Neural progenitor cell (in vitro differentiated cells): Measurements from ENCODE around the gene GPLD1. TPM values are rescaled to one million over a fixed set of nuclear protein-coding genes. Genes with fewer than 3 reads are reported as not detected.
"Not testable (repeated sequence)": the region's sequence is repeated elsewhere in the genome, so short reads cannot be mapped to it uniquely, and the experiment has no call there.

Experiments used
- DNase-seq: peaks from one replicate; pipeline ENCODE4 v3.0.0-alpha.2; 2016; ENCODE audit warnings: low spot score
- H2AFZ ChIP-seq: fragments of 200-600 bp; sonication (generic); replicated peaks from 2 replicates; pipeline ENCODE4 v1.6.1; 2016; ENCODE audit warnings: antibody characterized with exemption
- H3F3A ChIP-seq: fragments of 200-600 bp; sonication (generic); 2 replicates; pipeline ENCODE4 v1.6.1; 2016; ENCODE audit warnings: antibody characterized with exemption, low read depth
- H3K27ac ChIP-seq: fragments of 200-600 bp; sonication (generic); 2 replicates; pipeline ENCODE4 v1.5.1; 2016; ENCODE audit warnings: mild to moderate bottlenecking
- H3K27me3 ChIP-seq: fragments of 200-600 bp; sonication (generic); 2 replicates; pipeline ENCODE4 v1.6.1; 2016; ENCODE audit warnings: mild to moderate bottlenecking, moderate library complexity
- H3K36me3 ChIP-seq: fragments of 200-600 bp; sonication (generic); 2 replicates; pipeline ENCODE4 v1.5.1; 2016
- H3K4me1 ChIP-seq: fragments of 200-600 bp; sonication (generic); 2 replicates; pipeline ENCODE4 v1.6.1; 2016; ENCODE audit warnings: mixed run types
- H3K4me2 ChIP-seq: fragments of 200-600 bp; sonication (generic); 2 replicates; pipeline ENCODE4 v1.6.1; 2016
- H3K4me3 ChIP-seq: fragments of 200-600 bp; sonication (generic); 2 replicates; pipeline ENCODE4 v1.5.1; 2016
- H3K79me2 ChIP-seq: fragments of 200-600 bp; sonication (generic); 2 replicates; pipeline ENCODE4 v1.6.1; 2016; ENCODE audit warnings: low read depth
- H3K9ac ChIP-seq: fragments of 200-600 bp; sonication (generic); 2 replicates; pipeline ENCODE4 v1.6.1; 2016
- H3K9me3 ChIP-seq: fragments of 200-600 bp; sonication (generic); 2 replicates; pipeline ENCODE4 v1.5.1; 2016; ENCODE audit warnings: low read depth
- H4K20me1 ChIP-seq: fragments of 200-600 bp; sonication (generic); 2 replicates; pipeline ENCODE4 v1.6.1; 2016; ENCODE audit warnings: low read depth
- H3K27ac Mint-ChIP-seq: 3 replicates; pipeline ENCODE4 v1.8.0; 2021; ENCODE audit warnings: mixed read lengths
- H3K27me3 Mint-ChIP-seq: 2 replicates; pipeline ENCODE4 v1.8.0; 2022; ENCODE audit warnings: low read depth, mild to moderate bottlenecking, inconsistent platforms, moderate library complexity, mixed read lengths; ENCODE audit not compliant: insufficient read depth
- H3K36me3 Mint-ChIP-seq: 3 replicates; pipeline ENCODE4 v1.8.0; 2021; ENCODE audit warnings: mixed read lengths
- H3K4me1 Mint-ChIP-seq: 3 replicates; pipeline ENCODE4 v1.8.0; 2021; ENCODE audit warnings: mixed read lengths
- H3K4me3 Mint-ChIP-seq: 3 replicates; pipeline ENCODE4 v1.8.0; 2021; ENCODE audit warnings: mild to moderate bottlenecking, moderate library complexity, mixed read lengths
- H3K9me3 Mint-ChIP-seq: 3 replicates; pipeline ENCODE4 v1.8.0; 2020; ENCODE audit warnings: mixed read lengths
- EZH2 ChIP-seq: fragments of 200-600 bp; sonication (generic); IDR thresholded peaks from 2 replicates; pipeline ENCODE4 v1.6.1; 2017; ENCODE audit warnings: antibody characterized with exemption, mild to moderate bottlenecking, moderate library complexity
- EZH2phosphoT487 ChIP-seq: fragments of 200-600 bp; sonication (generic); IDR thresholded peaks from 2 replicates; pipeline ENCODE4 v1.6.1; 2017; ENCODE audit warnings: antibody characterized with exemption
- total RNA-seq: library from RNA; depleted of rRNA; stranded (reverse); fragments of >200 nt; gene quantifications from 2 replicates; pipeline ENCODE4 v1.2.3, GENCODE V29; 2015; ENCODE audit warnings: low replicate concordance
- TF ChIP-seq, protein P1 (sequence below): fragments of 200-600 bp; sonication (generic); IDR thresholded peaks from 2 replicates; pipeline ENCODE4 v1.5.1; 2017; ENCODE audit warnings: antibody characterized with exemption, mild to moderate bottlenecking

The GPLD1 gene
- total RNA-seq, 1 donor from 2014 or later = 8.3 TPM

DNA sequence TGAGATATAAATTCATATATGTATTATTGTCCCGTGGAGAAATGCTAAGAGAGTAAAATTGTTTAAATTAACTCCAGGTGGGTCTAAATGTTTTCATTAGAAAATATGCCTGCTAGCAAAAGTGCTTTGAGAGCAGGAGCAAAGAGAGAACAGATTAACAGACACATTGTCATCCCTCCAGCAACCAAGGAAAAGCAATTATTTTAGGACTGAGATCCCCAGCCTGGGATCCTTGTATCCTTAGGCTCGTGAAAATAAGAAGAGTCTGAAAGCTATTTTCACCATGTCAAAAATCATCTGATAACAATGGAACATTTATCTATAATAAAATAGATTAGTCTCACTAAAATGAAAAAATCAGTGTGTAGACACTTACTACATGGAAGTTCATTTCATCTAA is 98.2 kb downstream of the GPLD1 start:
- Histone ChIP-seq H3K27ac (no peak overlapping the region), H2AFZ (no peak overlapping the region), H3K4me2 (no peak overlapping the region), H3F3A (no peaks in the 10 kb centered on the region), H3K27me3 (no peaks in the 10 kb centered on the region), H3K79me2 (no peaks in the 10 kb centered on the region), H3K9ac (no peak overlapping the region), H3K9me3 (no peaks in the 10 kb centered on the region), H3K4me1 (no peaks in the 10 kb centered on the region), H4K20me1 (no peaks in the 10 kb centered on the region), H3K4me3 (no peak overlapping the region), H3K36me3 (no peaks in the 10 kb centered on the region)
- TF ChIP-seq, protein P1, sequence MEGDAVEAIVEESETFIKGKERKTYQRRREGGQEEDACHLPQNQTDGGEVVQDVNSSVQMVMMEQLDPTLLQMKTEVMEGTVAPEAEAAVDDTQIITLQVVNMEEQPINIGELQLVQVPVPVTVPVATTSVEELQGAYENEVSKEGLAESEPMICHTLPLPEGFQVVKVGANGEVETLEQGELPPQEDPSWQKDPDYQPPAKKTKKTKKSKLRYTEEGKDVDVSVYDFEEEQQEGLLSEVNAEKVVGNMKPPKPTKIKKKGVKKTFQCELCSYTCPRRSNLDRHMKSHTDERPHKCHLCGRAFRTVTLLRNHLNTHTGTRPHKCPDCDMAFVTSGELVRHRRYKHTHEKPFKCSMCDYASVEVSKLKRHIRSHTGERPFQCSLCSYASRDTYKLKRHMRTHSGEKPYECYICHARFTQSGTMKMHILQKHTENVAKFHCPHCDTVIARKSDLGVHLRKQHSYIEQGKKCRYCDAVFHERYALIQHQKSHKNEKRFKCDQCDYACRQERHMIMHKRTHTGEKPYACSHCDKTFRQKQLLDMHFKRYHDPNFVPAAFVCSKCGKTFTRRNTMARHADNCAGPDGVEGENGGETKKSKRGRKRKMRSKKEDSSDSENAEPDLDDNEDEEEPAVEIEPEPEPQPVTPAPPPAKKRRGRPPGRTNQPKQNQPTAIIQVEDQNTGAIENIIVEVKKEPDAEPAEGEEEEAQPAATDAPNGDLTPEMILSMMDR = no peak
- TF ChIP-seq EZH2 = no peak
- TF ChIP-seq EZH2phosphoT487 = no peak
- Mint-ChIP-seq H3K4me1 (no peaks in the 10 kb centered on the region), H3K27ac (no peak overlapping the region), H3K36me3 (no peaks in the 10 kb centered on the region), H3K9me3 (peaks cover 2% of the 10 kb centered on the region), H3K4me3 (no peak overlapping the region), H3K27me3 (no peaks in the 10 kb centered on the region)
- no peak for DNase-seq

DNA sequence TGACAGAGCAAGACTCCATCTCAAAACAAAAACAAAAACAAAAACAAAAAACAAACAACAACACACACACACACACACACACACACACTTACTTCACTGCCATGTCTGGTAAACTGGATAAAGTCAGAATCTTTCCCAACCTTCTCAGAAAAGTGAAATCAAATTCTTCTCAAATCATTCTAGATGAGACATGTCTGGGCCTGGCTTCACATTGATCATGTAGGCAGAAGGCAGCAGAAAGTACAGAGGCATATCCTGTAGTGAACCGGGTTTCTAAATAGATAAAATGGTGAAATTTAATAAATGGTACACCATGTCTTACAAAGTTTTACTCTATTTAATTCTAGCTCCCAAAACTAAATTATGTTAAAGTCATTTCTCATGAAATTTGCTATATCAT is 101.6 kb downstream of the GPLD1 start:
- no peaks in the 10 kb centered on the region for H3F3A ChIP-seq
- no peak overlapping the region for H3K27ac ChIP-seq
- H3K36me3 Mint-ChIP-seq = no peaks in the 10 kb centered on the region
- H3K4me1 Mint-ChIP-seq = no peaks in the 10 kb centered on the region
- H3K4me3 ChIP-seq = no peak overlapping the region
- no peaks in the 10 kb centered on the region for H3K4me1 ChIP-seq
- no peak for TF ChIP-seq EZH2phosphoT487
- TF ChIP-seq, protein P1 = no peak
- TF ChIP-seq EZH2 = no peak
- no peak overlapping the region for H2AFZ ChIP-seq
- peaks cover 2% of the 10 kb centered on the region for H3K9me3 Mint-ChIP-seq
- H3K4me3 Mint-ChIP-seq = no peak overlapping the region
- no peaks in the 10 kb centered on the region for H3K79me2 ChIP-seq
- no peaks in the 10 kb centered on the region for H3K36me3 ChIP-seq
- no peak overlapping the region for H3K9ac ChIP-seq
- no peak overlapping the region for H3K27ac Mint-ChIP-seq
- no peak overlapping the region for H3K4me2 ChIP-seq
- H3K27me3 ChIP-seq = no peaks in the 10 kb centered on the region
- H3K9me3 ChIP-seq = no peaks in the 10 kb centered on the region
- no peaks in the 10 kb centered on the region for H3K27me3 Mint-ChIP-seq
- no peak for DNase-seq
- H4K20me1 ChIP-seq = no peaks in the 10 kb centered on the region

DNA sequence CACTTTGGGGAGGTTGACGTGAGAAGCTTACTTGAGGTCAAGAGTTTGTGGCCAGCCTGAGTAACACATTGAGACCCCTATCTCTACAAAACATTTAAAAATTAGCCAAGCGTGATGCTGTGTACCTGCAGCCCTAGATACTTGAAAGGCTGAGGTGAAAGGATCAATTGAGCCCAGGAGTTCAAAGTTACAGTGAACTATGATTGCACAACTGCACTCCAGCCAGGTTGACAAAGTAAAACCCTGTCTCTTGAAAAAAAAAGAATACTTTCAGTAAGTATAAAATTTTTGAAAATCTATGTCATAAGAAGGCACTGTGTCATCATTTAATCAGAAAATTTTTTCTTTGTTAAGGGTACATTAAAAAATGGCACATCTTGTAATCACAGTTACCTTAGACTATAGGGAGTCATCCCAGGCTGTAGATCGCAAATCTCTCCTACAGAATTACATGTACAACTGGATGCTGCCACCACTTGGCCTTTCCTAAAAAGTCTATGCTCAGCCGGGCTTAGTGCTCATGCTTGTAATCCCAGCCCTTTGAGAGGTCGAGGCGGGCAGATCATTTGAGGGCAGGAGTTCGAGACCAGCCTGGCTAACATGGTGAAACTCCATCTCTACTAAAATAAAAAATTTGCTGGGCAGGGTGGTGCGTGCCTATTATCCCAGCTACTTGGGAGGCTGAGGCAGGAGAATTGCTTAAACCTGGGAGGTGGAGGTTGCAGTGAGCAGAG is 103.7 kb downstream of the GPLD1 start:
- H3K27ac ChIP-seq = no peak overlapping the region
- no peak for DNase-seq
- Mint-ChIP-seq H3K27me3 (no peaks in the 10 kb centered on the region), H3K27ac (no peak overlapping the region), H3K4me3 (no peak overlapping the region), H3K9me3 (peaks cover 2% of the 10 kb centered on the region), H3K4me1 (no peaks in the 10 kb centered on the region), H3K36me3 (no peaks in the 10 kb centered on the region)
- no peaks in the 10 kb centered on the region for H4K20me1 ChIP-seq
- TF ChIP-seq EZH2 = no peak
- TF ChIP-seq EZH2phosphoT487 = no peak
- TF ChIP-seq, protein P1 = no peak
- H3K9ac ChIP-seq = no peak overlapping the region
- no peaks in the 10 kb centered on the region for H3K79me2 ChIP-seq
- H3K9me3 ChIP-seq = no peaks in the 10 kb centered on the region
- no peak overlapping the region for H3K4me3 ChIP-seq
- no peaks in the 10 kb centered on the region for H3K36me3 ChIP-seq
- H2AFZ ChIP-seq = no peak overlapping the region
- no peaks in the 10 kb centered on the region for H3K4me1 ChIP-seq
- H3K27me3 ChIP-seq = no peaks in the 10 kb centered on the region
- no peaks in the 10 kb centered on the region for H3F3A ChIP-seq
- H3K4me2 ChIP-seq = no peak overlapping the region

DNA sequence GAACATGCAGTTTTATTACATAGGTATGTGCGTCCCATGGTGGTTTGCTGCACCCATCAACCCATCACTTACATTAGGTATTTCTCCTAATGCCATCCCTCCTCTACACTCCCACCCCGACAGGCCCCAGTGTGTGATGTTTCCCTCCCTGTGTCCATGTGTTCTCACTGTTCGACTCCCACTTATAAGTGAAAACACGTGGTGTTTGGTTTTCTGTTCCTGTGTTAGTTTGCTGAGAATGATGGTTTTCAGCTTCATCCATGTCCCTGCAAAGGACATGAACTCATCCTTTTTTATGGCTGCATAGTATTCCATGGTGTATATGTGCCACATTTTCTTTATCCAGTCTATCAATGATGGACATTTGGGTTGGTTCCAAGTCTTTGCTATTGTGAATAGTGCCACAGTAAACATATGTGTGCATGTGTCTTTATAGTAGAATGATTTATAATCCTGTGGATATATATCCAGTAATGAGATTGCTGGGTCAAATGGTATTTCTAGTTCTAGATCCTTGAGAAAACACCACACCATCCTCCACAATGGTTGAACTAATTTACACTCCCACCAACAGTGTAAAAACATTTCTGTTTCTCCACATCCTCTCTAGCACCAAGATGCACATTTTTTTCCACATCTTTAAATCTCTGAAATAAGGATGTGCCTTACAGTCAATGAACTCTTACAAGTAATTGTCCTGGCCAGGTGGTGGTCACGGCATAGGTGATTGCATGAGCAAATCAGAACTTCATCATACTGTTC is 104.8 kb downstream of the GPLD1 start:
- not testable (repeated sequence) for H3K36me3 ChIP-seq, H3K36me3 Mint-ChIP-seq, H3K27me3 ChIP-seq, H4K20me1 ChIP-seq, H3K9ac ChIP-seq, H3K4me3 ChIP-seq, DNase-seq, H3K4me1 Mint-ChIP-seq, H3K79me2 ChIP-seq, H2AFZ ChIP-seq, H3K9me3 ChIP-seq, H3K4me1 ChIP-seq, H3F3A ChIP-seq, H3K4me2 ChIP-seq, H3K27ac Mint-ChIP-seq, H3K4me3 Mint-ChIP-seq, H3K9me3 Mint-ChIP-seq, H3K27ac ChIP-seq, H3K27me3 Mint-ChIP-seq

DNA sequence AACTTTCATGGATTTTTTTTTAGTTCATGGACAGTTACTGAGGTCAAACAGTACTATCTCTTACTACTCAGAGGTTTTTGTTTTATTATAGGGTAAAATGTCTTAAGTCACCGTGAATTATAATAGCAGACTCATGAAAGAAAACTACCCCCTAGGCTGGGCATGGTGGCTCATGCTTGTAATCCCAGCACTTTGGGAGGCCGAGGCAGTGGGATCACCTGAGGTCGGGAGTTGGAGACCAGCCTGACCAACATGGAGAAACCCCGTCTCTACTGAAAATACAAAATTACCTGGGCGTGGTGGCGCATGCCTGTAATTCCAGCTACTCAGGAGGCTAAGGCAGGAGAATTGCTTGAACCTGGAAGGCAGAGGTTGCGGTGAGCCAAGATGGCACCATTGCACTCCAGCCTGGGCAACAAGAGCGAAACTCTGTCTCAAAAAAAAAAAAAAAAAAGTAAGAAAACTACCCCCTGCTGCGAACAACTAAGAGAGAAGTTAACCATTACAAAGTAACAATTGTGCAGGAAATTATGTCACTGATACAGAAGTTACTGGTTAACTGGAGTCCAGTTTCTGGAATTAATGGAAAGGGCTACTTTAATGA is 106.4 kb downstream of the GPLD1 start:
- H3K79me2 ChIP-seq, H3K4me3 ChIP-seq, H3K27me3 ChIP-seq, H3K9ac ChIP-seq, H3F3A ChIP-seq, H3K4me1 ChIP-seq, H3K9me3 ChIP-seq, H3K27ac Mint-ChIP-seq, H3K4me1 Mint-ChIP-seq, H3K36me3 ChIP-seq, H3K27ac ChIP-seq, H3K36me3 Mint-ChIP-seq, H3K4me2 ChIP-seq, H3K27me3 Mint-ChIP-seq, H3K4me3 Mint-ChIP-seq, H3K9me3 Mint-ChIP-seq, DNase-seq, H2AFZ ChIP-seq, H4K20me1 ChIP-seq: not testable (repeated sequence)
